Left lung (tissue), 10 donors: ENCODE results near the gene IL21. TPM values are rescaled to one million over a fixed set of nuclear protein-coding genes. Genes with fewer than 3 reads are reported as not detected.

ENCODE experiments used
- ATAC-seq: fragments of 200-7000 bp; cut with Tn5 transposase; one replicate; pipeline ENCODE4 v1.9.1; 2020; ENCODE audit warnings: moderate library complexity
- DNase-seq, 4 donors: peaks; one replicate each; pipeline ENCODE4 v3.0.0-alpha.2; 2013 to 2020
- H3K27ac ChIP-seq, 2 donors: fragments of 200-600 bp; sonication (generic) in 1 of 2; one replicate each; pipeline versions ENCODE4 v1.5.0 to v1.8.0; 2020 to 2021
- H3K27me3 ChIP-seq, 2 donors: fragments of 200-600 bp; sonication (generic) in 1 of 2; one replicate each; pipeline versions ENCODE4 v1.5.0 to v1.8.0; 2020 to 2021
- H3K36me3 ChIP-seq, 2 donors: fragments of 200-600 bp; sonication (generic) in 1 of 2; one replicate each; pipeline versions ENCODE4 v1.5.0 to v1.8.0; 2020 to 2021
- H3K4me1 ChIP-seq, 2 donors: fragments of 200-600 bp; one replicate each; pipeline ENCODE4 v1.8.0; 2021
- H3K4me3 ChIP-seq, 2 donors: fragments of 200-600 bp; sonication (generic) in 1 of 2; one replicate each; pipeline versions ENCODE4 v1.5.0 to v1.8.0; 2020 to 2021; ENCODE audit warnings: mild to moderate bottlenecking in 1 of 2
- H3K9me3 ChIP-seq, 2 donors: fragments of 200-600 bp; sonication (generic) in 1 of 2; one replicate each; pipeline versions ENCODE4 v1.5.0 to v1.8.0; 2020 to 2021
- CTCF ChIP-seq, 2 donors: fragments of 200-600 bp; sonication (generic) in 1 of 2; IDR thresholded peaks; one replicate each; pipeline versions ENCODE4 v1.5.0 to v1.8.0; 2021; ENCODE audit warnings: antibody characterized with exemption in 2 of 2
- intact Hi-C, 2 donors: fragments of 100-400 bp; cut with DNase I; formaldehyde crosslinking; loops; one replicate each; pipeline versions ENCODE4 v1.11.2 to v1.14.2; 2022
- polyA plus RNA-seq, 6 donors: library from polyadenylated mRNA; unstranded; fragments of 120-200 nt; gene quantifications; one replicate each; pipeline ENCODE4 v1.2.1, GENCODE V29; 2013; ENCODE audit not compliant: insufficient read length in 6 of 6
- total RNA-seq, 2 donors: library from RNA; stranded (reverse); fragmentation: NEBNext Ultra II Directional; extraction: Animal tissue kit (Norgen Biotek cat#: 25700); gene quantifications; one replicate each; pipeline ENCODE4 v1.2.1, GENCODE V29; 2021
- donor health status: DM: no; HTN: yes; CAD: no.
- donor health status: DM: no; HTN: no; CAD: no.

Gene IL21
- total and polyA plus RNA-seq, 8 donors = not detected

GRCh38 chr4:122636697-122637096 lies 15.8 kb upstream of the IL21 start:
- Histone ChIP-seq H3K27me3 (no peaks in the 10 kb centered on the region), H3K4me3 (no peak overlapping the region), H3K9me3 (no peaks in the 10 kb centered on the region), H3K4me1 (peaks cover 0 to 3% of the 10 kb centered on the region in 2 donors), H3K27ac (no peak overlapping the region), H3K36me3 (no peaks in the 10 kb centered on the region)
- TF ChIP-seq CTCF (IDR thresholded peaks at IDR 0.05) = no peak
- DNase-seq (no peak), ATAC-seq (no peak)
- intact Hi-C loops = no loop called here

DNA sequence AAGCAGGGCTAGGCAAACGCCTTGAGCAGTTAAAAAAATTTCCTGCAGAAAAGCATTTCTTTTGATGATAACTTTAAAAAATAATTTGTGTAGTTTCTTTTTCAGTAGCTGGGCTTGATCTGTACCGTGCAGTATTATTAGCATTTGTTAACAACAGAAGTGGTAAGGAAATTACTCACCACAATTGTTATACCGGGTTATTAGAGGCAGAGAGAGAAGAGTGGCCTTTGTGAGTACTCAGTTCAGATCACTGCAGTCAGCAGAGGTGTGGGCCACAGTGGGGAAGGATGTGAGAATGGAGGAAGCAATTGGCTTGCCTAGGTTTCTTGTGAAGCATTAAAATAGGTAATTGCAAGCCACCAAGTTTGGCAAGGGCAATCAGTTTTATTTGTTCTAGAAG lies 14.3 kb upstream of the IL21 start:
- intact Hi-C loops = no loop called here
- DNase-seq (no peak), ATAC-seq (peak; percentile 25)
- H3K27me3 ChIP-seq = no peaks in the 10 kb centered on the region
- no peaks in the 10 kb centered on the region for H3K9me3 ChIP-seq
- no peak for TF ChIP-seq CTCF (IDR thresholded peaks at IDR 0.05)
- H3K27ac ChIP-seq = no peak overlapping the region
- H3K4me3 ChIP-seq = no peak overlapping the region
- H3K4me1 ChIP-seq = peaks cover 0 to 3% of the 10 kb centered on the region in 2 donors
- H3K36me3 ChIP-seq = no peaks in the 10 kb centered on the region

DNA sequence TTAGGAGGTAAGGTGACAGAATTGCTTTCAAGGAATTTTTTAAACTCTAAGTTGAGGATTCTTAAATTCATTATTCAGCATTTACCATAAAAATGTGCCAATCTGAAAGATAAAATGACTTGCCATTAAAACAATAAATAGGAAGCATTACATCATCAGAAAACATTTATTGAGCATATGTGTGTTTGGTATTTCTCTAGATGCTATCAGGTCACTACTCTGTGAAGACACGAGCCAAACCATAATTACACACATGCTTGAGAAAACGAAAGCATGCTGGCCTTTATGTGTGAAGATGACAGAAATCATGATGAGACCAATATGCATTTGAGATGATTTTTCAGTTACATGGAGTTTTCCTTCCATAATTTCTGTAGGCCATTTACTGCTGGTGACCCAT lies 12.3 kb upstream of the IL21 start:
- H3K27ac ChIP-seq = no peak overlapping the region
- ATAC-seq (no peak), DNase-seq (no peak)
- H3K4me3 ChIP-seq = no peak overlapping the region
- no peaks in the 10 kb centered on the region for H3K9me3 ChIP-seq
- TF ChIP-seq CTCF (IDR thresholded peaks at IDR 0.05) = no peak
- no peaks in the 10 kb centered on the region for H3K27me3 ChIP-seq
- no peaks in the 10 kb centered on the region for H3K4me1 ChIP-seq
- no peaks in the 10 kb centered on the region for H3K36me3 ChIP-seq
- intact Hi-C loops = no loop called here

DNA sequence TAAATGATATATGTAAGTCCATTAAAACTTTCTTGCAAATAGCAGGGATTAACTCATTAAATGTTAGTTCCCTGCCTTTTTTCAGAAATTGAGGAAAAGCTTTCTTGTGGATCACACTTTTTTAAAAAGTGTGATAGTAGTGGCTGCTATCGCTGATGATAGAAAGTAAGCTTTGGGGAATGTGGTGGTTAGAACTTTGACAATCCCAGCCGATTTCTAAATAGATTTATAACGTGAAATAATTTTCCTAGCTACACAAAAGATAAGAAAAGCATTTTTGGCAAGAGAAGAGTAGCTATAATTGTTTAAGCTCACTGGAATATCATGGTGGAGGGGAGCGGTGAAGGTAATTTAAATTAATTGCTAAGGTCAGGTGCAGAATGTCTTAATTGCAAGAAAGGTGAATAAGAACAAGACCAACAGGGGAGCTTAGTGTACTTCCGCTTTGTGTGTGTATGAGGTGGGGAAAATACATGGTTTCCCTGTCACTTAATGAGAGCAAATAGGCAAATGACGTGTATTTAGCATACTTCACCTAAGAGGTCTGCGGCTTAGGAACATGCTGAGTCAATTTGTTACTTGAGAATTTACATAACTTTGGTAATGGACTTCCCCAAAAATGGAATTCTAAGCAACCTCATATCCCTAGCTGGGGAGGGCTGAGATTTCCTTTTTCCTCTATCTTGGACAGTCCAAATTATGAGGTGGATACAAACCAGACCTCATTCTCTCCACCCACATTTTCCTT lies 11.7 kb upstream of the IL21 start:
- no peak overlapping the region for H3K4me3 ChIP-seq
- intact Hi-C loops = no loop called here
- TF ChIP-seq CTCF (IDR thresholded peaks at IDR 0.05) = no peak
- H3K27ac ChIP-seq = no peak overlapping the region
- no peak for DNase-seq
- H3K9me3 ChIP-seq = no peaks in the 10 kb centered on the region
- ATAC-seq = peak; percentile 91
- H3K4me1 ChIP-seq = no peaks in the 10 kb centered on the region
- no peaks in the 10 kb centered on the region for H3K36me3 ChIP-seq
- H3K27me3 ChIP-seq = no peaks in the 10 kb centered on the region

DNA sequence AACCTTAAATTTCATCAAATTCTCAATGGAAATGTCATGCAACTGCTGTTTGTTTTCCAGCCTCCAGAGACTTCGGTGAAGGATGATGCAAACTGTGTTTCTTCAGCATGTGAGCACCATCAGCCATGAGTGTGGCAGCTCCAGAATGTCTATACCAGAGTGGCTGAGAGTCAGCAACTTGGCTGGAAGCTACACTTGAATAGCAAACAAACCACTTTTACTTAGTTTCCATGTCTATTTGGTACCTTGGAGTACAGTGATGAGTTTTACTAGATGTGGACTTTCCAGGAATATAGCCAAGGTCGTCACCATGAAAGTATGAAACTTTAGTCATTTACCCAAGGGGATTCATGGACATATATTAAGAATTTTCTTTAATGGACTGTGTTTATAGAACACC lies 4.3 kb upstream of the IL21 start:
- H3K27me3 ChIP-seq = no peaks in the 10 kb centered on the region
- intact Hi-C loops = no loop called here
- H3K4me3 ChIP-seq = no peak overlapping the region
- ATAC-seq (no peak), DNase-seq (no peak)
- no peaks in the 10 kb centered on the region for H3K4me1 ChIP-seq
- no peak overlapping the region for H3K27ac ChIP-seq
- no peaks in the 10 kb centered on the region for H3K36me3 ChIP-seq
- no peak for TF ChIP-seq CTCF (IDR thresholded peaks at IDR 0.05)
- H3K9me3 ChIP-seq = no peaks in the 10 kb centered on the region
